GM12864 (cell line): ENCODE data around the gene TTC34.

Experiments
- DNase-seq: peaks from one replicate; pipeline ENCODE4 v3.0.0-alpha.2; 2011; ENCODE audit warnings: low read depth
- H3K4me3 ChIP-seq: 2 replicates; pipeline ENCODE4 v1.5.1; 2011; ENCODE audit warnings: mild to moderate bottlenecking, low read depth, low read length, control low read depth
- CTCF ChIP-seq: IDR thresholded peaks from 2 replicates; pipeline ENCODE4 v1.5.1; 2011; ENCODE audit warnings: low read depth, mild to moderate bottlenecking, moderate library complexity, low read length, control low read depth, inconsistent platforms; ENCODE audit errors: missing control alignments

TTC34 gene

GRCh38 chr1:2817784-2818564 lies 16.5 kb upstream of the TTC34 start:
- no peak for TF ChIP-seq CTCF
- H3K4me3 ChIP-seq: no peak overlapping the region
- DNase-seq: no peak

DNA sequence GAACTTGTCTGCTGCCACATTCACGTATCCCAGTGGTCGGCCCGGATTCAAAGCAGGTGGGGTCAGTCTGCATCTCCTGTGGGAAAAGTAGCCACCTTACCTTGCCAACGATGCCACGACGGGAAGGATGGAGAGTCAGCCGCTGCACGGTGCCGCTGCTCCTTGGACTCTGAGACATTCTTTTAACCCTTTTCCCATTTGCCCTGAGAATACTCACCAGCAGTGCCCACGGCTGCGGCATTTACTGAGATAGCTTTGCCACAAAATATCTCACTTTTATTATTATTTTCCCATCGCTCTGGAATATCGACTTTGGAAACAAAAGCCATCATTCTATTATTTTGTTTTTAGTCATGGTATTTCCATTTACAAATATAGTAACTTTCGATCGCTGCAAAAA lies 15.3 kb upstream of the TTC34 start:
- DNase-seq: no peak
- TF ChIP-seq CTCF: no peak
- no peak overlapping the region for H3K4me3 ChIP-seq

DNA sequence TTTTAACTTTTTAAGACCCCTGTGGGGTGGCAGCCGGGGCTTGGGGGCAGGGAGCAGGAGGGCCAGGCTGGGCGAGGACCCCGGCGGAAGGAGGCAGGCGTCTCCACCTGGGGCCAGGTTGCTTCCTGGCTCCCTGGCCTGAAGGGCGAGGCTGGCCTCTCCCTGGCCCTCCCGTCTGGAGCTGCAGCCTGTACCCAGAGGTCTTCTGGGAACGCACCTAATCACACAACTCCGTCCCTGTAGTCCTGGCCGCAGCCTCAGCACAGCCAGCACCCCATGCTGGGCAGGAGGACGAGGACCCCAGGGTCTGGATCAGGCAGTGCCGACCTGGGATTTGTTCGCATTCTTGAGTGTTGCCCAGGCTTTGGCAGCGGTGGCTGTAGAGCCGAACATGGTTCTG lies 14.1 kb upstream of the TTC34 start:
- no peak overlapping the region for H3K4me3 ChIP-seq
- no peak for TF ChIP-seq CTCF
- DNase-seq: no peak

- TF ChIP-seq CTCF: no peak
- no peak overlapping the region for H3K4me3 ChIP-seq
- DNase-seq: no peak
Measured at GRCh38 chr1:2814511-2815075, 13.1 kb upstream of the TTC34 start.

GRCh38 chr1:2812939-2813653 lies 11.6 kb upstream of the TTC34 start:
- TF ChIP-seq CTCF: no peak
- no peak for DNase-seq

GRCh38 chr1:2812136-2812535 lies 10.6 kb upstream of the TTC34 start:
- no peak overlapping the region for H3K4me3 ChIP-seq
- no peak for DNase-seq
- no peak for TF ChIP-seq CTCF

More at GRCh38 chr1:2812939-2813653, 11.6 kb upstream of the TTC34 start:
- H3K4me3 ChIP-seq: no peak overlapping the region

- H3K4me3 ChIP-seq: no peak overlapping the region
- DNase-seq: no peak
- TF ChIP-seq CTCF: no peak
Measured at GRCh38 chr1:2811533-2811918, 10.0 kb upstream of the TTC34 start.
